SK-N-MC (cell line): Measurements from ENCODE around the gene SYNE1.

Experiments used
- EZH2 ChIP-seq: fragments of 200-600 bp; sonication (generic); IDR thresholded peaks from one replicate; pipeline ENCODE4 v1.6.1; 2017; ENCODE audit warnings: antibody characterized with exemption
- FOXP2 ChIP-seq: optimal IDR thresholded peaks from 2 replicates; pipeline ENCODE3; 2011; ENCODE audit warnings: mild to moderate bottlenecking, moderate library complexity; ENCODE audit not compliant: insufficient read depth; ENCODE audit errors: extremely low read length, control extremely low read depth
- POLR2AphosphoS5 ChIP-seq: IDR thresholded peaks from 2 replicates; pipeline ENCODE4 v1.6.1; 2012; ENCODE audit warnings: mild to moderate bottlenecking, low read depth, low read length, borderline replicate concordance

- TF ChIP-seq POLR2AphosphoS5 (no peak), EZH2 (no peak), FOXP2 (no peak)
These were observed 11.9 kb downstream of the SYNE1 start for GRCh38 chr6:152625213-152625612.
